Measurements from ENCODE around the gene GLIS1. TPM values are rescaled to one million over a fixed set of nuclear protein-coding genes. Genes with fewer than 3 reads are reported as not detected.

Gene GLIS1
- polyA plus RNA-seq, 1 donor (not counting 4 experiments of a cell fraction or from before 2014, with no cell fraction given) = not detected

DNA sequence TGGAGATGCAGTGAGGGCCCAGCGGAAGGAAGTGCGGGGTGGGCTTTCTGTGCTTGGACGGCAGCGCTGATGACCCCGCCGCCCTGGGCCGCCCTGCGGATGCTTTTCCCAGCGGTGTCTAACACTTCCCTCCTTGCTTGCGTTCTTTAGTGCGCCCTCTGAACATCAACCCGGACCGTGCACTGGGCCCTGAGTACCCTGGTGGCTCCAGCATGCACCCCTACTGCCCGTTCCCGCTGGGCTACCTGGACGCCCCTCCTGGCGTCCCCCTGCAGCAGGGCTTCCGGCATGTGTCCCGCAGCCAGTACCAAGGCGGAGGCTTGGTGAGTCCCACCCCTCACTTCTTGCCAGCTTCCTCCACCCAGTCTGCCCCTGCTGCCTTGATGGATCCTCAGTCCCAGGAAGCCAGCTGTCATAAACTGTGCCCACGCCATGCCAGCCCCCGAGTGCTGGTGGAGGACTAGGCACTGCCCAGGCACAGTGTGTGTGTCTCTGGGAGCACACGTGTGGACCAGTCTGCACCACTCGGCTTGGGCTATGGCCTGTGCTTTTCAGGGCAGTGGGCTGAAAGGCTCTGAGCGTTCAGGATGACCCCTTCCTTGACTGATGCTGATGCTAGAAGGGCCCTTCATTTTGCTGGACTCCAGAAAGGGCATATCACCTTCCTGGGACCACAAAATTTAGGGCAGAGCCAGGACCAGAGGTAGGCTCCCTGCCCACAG, 277.5 kb downstream of the GLIS1 start:
- Histone ChIP-seq H3K9ac (ENCODE audit: control insufficient read depth, extremely low read depth, insufficient read depth, low read length) (no peak overlapping the region), H3K27me3 (ENCODE audit: control insufficient read depth, extremely low read depth, insufficient read depth, low read length) (peaks cover 4% of the 10 kb centered on the region), H3K79me2 (ENCODE audit: control insufficient read depth, insufficient read depth, low read length) (no peaks in the 10 kb centered on the region), H3K9me1 (ENCODE audit: control insufficient read depth, extremely low read depth, insufficient read depth, low read length) (no peaks in the 10 kb centered on the region), H3K36me3 (ENCODE audit: control insufficient read depth in 2 of 2, extremely low read depth in 1 of 2, insufficient read depth in 2 of 2, low read length in 2 of 2) (no peaks in the 10 kb centered on the region), H4K20me1 (ENCODE audit: control insufficient read depth, extremely low read depth, insufficient read depth, low read length) (no peaks in the 10 kb centered on the region), H3K4me3 (ENCODE audit: control insufficient read depth in 2 of 3, extremely low read depth in 1 of 3, insufficient read depth in 2 of 3, low read depth in 1 of 3, low read length in 3 of 3) (no peak overlapping the region), H2AFZ (ENCODE audit: control insufficient read depth, low read length) (no peak overlapping the region), H3K4me1 (ENCODE audit: control insufficient read depth, extremely low read depth, insufficient read depth, low read length) (no peaks in the 10 kb centered on the region), H3K4me2 (ENCODE audit: control insufficient read depth, extremely low read depth, insufficient read depth, low read depth, low read length) (no peak overlapping the region), H3K27ac (ENCODE audit: control insufficient read depth, insufficient read depth, low read length) (no peak overlapping the region), H3K9me3 (ENCODE audit: control insufficient read depth, low read depth, low read length) (no peaks in the 10 kb centered on the region)
- TF ChIP-seq EZH2 (IDR thresholded peaks at IDR 0.05; ENCODE audit: low read length) = no peak
- TF ChIP-seq, protein P1, sequence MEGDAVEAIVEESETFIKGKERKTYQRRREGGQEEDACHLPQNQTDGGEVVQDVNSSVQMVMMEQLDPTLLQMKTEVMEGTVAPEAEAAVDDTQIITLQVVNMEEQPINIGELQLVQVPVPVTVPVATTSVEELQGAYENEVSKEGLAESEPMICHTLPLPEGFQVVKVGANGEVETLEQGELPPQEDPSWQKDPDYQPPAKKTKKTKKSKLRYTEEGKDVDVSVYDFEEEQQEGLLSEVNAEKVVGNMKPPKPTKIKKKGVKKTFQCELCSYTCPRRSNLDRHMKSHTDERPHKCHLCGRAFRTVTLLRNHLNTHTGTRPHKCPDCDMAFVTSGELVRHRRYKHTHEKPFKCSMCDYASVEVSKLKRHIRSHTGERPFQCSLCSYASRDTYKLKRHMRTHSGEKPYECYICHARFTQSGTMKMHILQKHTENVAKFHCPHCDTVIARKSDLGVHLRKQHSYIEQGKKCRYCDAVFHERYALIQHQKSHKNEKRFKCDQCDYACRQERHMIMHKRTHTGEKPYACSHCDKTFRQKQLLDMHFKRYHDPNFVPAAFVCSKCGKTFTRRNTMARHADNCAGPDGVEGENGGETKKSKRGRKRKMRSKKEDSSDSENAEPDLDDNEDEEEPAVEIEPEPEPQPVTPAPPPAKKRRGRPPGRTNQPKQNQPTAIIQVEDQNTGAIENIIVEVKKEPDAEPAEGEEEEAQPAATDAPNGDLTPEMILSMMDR (optimal IDR thresholded peaks at IDR 0.05 in 1 of 3, IDR thresholded peaks at IDR 0.05 in 1 of 3, conservative IDR thresholded peaks at IDR 0.05 in 1 of 3; ENCODE audit: extremely low read depth in 1 of 3, insufficient read depth in 2 of 3, low read length in 3 of 3) = no peak
- no peak for DNase-seq (ENCODE audit: low read depth, low spot score)
- no peak for FAIRE-seq
- dilution Hi-C loops (cut with MboI; ENCODE audit: extremely low pct_ligation_motif_present, low sequenced_read_pairs) = no loop called here

GRCh38 chr1:53460666-53461322, 278.2 kb downstream of the GLIS1 start:
- Histone ChIP-seq H3K9me1 (ENCODE audit: control insufficient read depth, extremely low read depth, insufficient read depth, low read length) (no peaks in the 10 kb centered on the region), H3K27ac (ENCODE audit: control insufficient read depth, insufficient read depth, low read length) (no peak overlapping the region), H3K4me1 (ENCODE audit: control insufficient read depth, extremely low read depth, insufficient read depth, low read length) (no peaks in the 10 kb centered on the region), H3K27me3 (ENCODE audit: control insufficient read depth, extremely low read depth, insufficient read depth, low read length) (peaks cover 4% of the 10 kb centered on the region), H3K36me3 (ENCODE audit: control insufficient read depth in 2 of 2, extremely low read depth in 1 of 2, insufficient read depth in 2 of 2, low read length in 2 of 2) (no peaks in the 10 kb centered on the region), H3K79me2 (ENCODE audit: control insufficient read depth, insufficient read depth, low read length) (no peaks in the 10 kb centered on the region), H2AFZ (ENCODE audit: control insufficient read depth, low read length) (no peak overlapping the region), H3K9ac (ENCODE audit: control insufficient read depth, extremely low read depth, insufficient read depth, low read length) (no peak overlapping the region), H3K4me2 (ENCODE audit: control insufficient read depth, extremely low read depth, insufficient read depth, low read depth, low read length) (no peak overlapping the region), H3K9me3 (ENCODE audit: control insufficient read depth, low read depth, low read length) (no peaks in the 10 kb centered on the region), H3K4me3 (ENCODE audit: control insufficient read depth in 2 of 3, extremely low read depth in 1 of 3, insufficient read depth in 2 of 3, low read depth in 1 of 3, low read length in 3 of 3) (no peak overlapping the region), H4K20me1 (ENCODE audit: control insufficient read depth, extremely low read depth, insufficient read depth, low read length) (no peaks in the 10 kb centered on the region)
- dilution Hi-C loops (cut with MboI; ENCODE audit: extremely low pct_ligation_motif_present, low sequenced_read_pairs) = no loop called here
- FAIRE-seq (no peak), DNase-seq (ENCODE audit: low read depth, low spot score) (no peak)
- TF ChIP-seq EZH2 (IDR thresholded peaks at IDR 0.05; ENCODE audit: low read length) = no peak
- TF ChIP-seq, protein P1 (optimal IDR thresholded peaks at IDR 0.05 in 1 of 3, IDR thresholded peaks at IDR 0.05 in 1 of 3, conservative IDR thresholded peaks at IDR 0.05 in 1 of 3; ENCODE audit: extremely low read depth in 1 of 3, insufficient read depth in 2 of 3, low read length in 3 of 3) = no peak

All from keratinocyte (primary cell).